ENCODE results near the gene LRMDA. TPM values are rescaled to one million over a fixed set of nuclear protein-coding genes. Genes with fewer than 3 reads are reported as not detected.

LRMDA gene
- total RNA-seq, 4 donors from 2014 or later: 9.8 to 18.6 (median 15.8) TPM

GRCh38 chr10:75634947-75635346 is 203.5 kb downstream of the LRMDA start:
- no peaks in the 10 kb centered on the region for H3K27me3 ChIP-seq
- H3K4me1 ChIP-seq: no peaks in the 10 kb centered on the region
- no peak overlapping the region for H3K4me3 ChIP-seq
- H3K9me3 ChIP-seq: no peaks in the 10 kb centered on the region
- H3K36me3 ChIP-seq: no peaks in the 10 kb centered on the region
- no peak overlapping the region for H3K27ac ChIP-seq
- TF ChIP-seq POLR2A (IDR thresholded peaks at IDR 0.05) (no peak), CTCF (IDR thresholded peaks at IDR 0.05) (no peak), EP300 (IDR thresholded peaks at IDR 0.05) (no peak)
- 73 to 96% methylated on average over 2 of the region's 2 CpGs for WGBS, 2 donors
- DNase-seq (ENCODE audit: low spot score in 2 of 2): no peak

- H3K36me3 ChIP-seq: no peaks in the 10 kb centered on the region
- no peak for TF ChIP-seq CTCF (IDR thresholded peaks at IDR 0.05)
- 92 to 93% methylated on average over 2 of the region's 2 CpGs for WGBS, 2 donors
- no peaks in the 10 kb centered on the region for H3K4me1 ChIP-seq
- H3K27me3 ChIP-seq: no peaks in the 10 kb centered on the region
- no peak overlapping the region for H3K4me3 ChIP-seq
- no peak overlapping the region for H3K27ac ChIP-seq
- no peaks in the 10 kb centered on the region for H3K9me3 ChIP-seq
- no peak for DNase-seq (ENCODE audit: low spot score in 2 of 2)
These were observed 207.3 kb downstream of the LRMDA start for GRCh38 chr10:75638752-75639151.

DNA sequence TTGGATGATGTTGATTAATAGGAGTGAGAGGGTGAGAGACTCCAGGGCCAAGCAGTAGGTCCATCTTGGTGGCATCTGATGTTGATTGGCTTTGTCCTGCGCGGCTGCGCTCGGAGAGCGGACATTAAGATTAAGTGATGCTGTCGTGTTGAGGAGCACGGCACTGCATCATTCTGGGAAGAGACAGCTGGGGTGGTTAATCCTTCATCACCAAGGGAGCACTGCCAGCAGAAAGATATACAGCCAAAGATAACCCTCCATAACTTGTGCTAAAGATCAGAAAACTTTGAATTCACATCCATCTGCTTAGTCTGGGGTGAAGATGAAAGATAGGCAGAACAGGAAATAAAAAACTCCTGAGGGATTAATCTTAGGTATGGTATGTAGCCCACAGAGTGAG is 208.3 kb downstream of the LRMDA start:
- Histone ChIP-seq H3K27me3 (no peaks in the 10 kb centered on the region), H3K4me1 (no peaks in the 10 kb centered on the region), H3K9me3 (no peaks in the 10 kb centered on the region), H3K36me3 (no peaks in the 10 kb centered on the region), H3K27ac (no peak overlapping the region), H3K4me3 (no peak overlapping the region)
- TF ChIP-seq CTCF (IDR thresholded peaks at IDR 0.05): no peak
- TF ChIP-seq POLR2A (IDR thresholded peaks at IDR 0.05): no peak
- TF ChIP-seq EP300 (IDR thresholded peaks at IDR 0.05): no peak
- WGBS, 2 donors: 92 to 93% methylated on average over 7 of the region's 7 CpGs
- DNase-seq (ENCODE audit: low spot score in 2 of 2): no peak

- DNase-seq (ENCODE audit: low spot score in 2 of 2): no peak
- Histone ChIP-seq H3K9me3 (no peaks in the 10 kb centered on the region), H3K4me1 (no peaks in the 10 kb centered on the region)
These were observed 209.0 kb downstream of the LRMDA start for GRCh38 chr10:75640381-75640780.

GRCh38 chr10:75640803-75641202 is 209.4 kb downstream of the LRMDA start:
- TF ChIP-seq EP300 (IDR thresholded peaks at IDR 0.05) (no peak), CTCF (IDR thresholded peaks at IDR 0.05) (no peak), POLR2A (IDR thresholded peaks at IDR 0.05) (no peak)
- WGBS, 2 donors: 90 to 97% methylated on average over 1 of the region's 1 CpG
- no peak overlapping the region for H3K27ac ChIP-seq
- no peaks in the 10 kb centered on the region for H3K9me3 ChIP-seq
- DNase-seq (ENCODE audit: low spot score in 2 of 2): no peak
- no peaks in the 10 kb centered on the region for H3K27me3 ChIP-seq
- no peak overlapping the region for H3K4me3 ChIP-seq
- no peaks in the 10 kb centered on the region for H3K36me3 ChIP-seq
- no peaks in the 10 kb centered on the region for H3K4me1 ChIP-seq

More at GRCh38 chr10:75640381-75640780, 209.0 kb downstream of the LRMDA start:
- Histone ChIP-seq H3K36me3 (no peaks in the 10 kb centered on the region), H3K27ac (no peak overlapping the region), H3K27me3 (no peaks in the 10 kb centered on the region), H3K4me3 (no peak overlapping the region)
- TF ChIP-seq EP300 (IDR thresholded peaks at IDR 0.05) (no peak), CTCF (IDR thresholded peaks at IDR 0.05) (no peak), POLR2A (IDR thresholded peaks at IDR 0.05) (no peak)
- WGBS, 2 donors: 66 to 71% methylated on average over 3 of the region's 3 CpGs

Measured in tibial nerve (tissue), 4 donors.